ENCODE results near the gene UPK3B.
"Not testable (repeated sequence)": the region's sequence is repeated elsewhere in the genome, so short reads cannot be mapped to it uniquely, and the experiment has no call there.

Gene UPK3B

DNA sequence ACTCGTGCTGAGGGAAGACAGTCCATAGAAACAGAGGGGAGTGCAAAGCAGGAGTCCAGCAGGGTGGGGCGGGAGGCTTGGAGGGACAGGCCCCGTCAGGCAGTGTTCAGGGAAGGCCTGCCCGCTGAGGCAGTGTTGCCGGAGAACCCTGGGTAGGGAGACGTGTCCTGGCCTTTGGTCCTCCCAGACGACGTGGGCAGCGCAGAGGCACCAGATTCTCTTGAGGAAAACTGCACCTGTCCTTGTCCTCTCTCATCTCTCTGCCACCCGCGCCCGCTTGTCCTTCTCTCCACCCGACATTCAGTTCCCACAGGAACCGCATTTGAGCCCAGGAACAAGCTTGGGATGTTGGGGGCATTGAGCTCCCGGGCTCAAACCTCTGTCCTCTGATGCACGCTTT lies 14.6 kb upstream of the UPK3B start:
- DNase-seq: not testable (repeated sequence)

DNA sequence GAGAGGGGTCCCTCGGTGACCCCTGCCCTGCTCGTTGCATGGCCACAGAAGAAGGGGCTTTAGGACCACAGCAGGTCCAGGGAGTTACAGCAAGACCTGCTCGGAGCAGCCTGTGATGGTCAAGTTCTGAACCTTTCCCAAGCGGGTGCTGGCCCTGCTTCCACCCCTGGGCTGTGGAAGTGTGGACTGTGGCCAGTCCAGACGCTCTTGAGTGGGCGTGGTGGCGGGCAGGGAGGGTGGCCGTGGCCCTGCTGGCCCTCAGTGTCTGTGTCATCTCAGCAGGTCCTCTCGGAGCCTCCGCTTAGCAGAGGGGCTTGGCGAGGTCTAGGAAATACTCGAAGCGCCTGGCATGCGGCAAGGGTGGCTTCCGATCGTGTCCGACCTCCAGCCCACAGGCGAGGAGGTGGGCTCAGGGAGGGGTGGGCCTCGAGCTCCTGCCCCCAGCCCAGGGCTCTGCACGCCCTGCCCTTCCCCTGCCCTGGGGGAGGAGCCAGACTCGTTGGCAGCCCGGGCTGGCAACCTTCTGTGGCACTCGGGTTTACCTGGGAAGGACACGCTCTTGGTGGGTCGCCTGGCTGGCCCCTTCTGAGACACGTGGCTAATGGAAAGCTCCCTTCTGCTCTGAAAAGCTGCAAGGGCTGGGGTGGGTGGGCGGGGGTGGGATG lies 12.3 kb upstream of the UPK3B start:
- not testable (repeated sequence) for DNase-seq

DNA sequence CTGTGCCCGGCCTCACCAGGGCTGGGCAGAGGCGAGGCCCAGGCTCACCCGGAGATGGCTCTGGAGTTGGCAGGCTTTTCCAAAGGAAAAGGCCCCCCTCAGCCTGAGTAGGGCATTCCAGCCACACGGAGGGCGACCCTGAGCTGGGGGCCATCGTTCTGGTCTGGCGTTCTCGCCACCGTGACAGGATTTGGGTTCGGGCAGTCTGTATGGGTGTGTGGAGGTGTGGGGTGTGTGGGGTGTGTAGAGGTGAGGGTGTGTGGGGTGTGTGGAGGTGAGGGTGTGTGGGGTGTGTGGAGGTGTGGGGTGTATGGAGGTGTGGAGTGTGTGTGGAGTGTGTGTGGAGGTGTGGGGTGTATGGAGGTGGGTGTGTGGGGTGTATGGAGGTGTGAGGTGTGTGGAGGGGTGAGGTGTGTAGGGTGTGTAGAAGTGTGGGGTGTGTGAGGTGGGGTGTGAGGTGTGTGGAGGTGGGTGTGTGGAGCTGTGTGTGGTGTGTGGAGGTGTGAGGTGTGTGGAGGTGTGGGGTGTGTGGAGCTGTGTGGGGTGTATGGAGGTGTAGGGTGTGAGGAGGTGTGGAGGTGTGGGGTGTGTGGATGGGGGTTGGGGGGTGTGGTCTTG lies 11.7 kb upstream of the UPK3B start:
- DNase-seq: not testable (repeated sequence)

DNA sequence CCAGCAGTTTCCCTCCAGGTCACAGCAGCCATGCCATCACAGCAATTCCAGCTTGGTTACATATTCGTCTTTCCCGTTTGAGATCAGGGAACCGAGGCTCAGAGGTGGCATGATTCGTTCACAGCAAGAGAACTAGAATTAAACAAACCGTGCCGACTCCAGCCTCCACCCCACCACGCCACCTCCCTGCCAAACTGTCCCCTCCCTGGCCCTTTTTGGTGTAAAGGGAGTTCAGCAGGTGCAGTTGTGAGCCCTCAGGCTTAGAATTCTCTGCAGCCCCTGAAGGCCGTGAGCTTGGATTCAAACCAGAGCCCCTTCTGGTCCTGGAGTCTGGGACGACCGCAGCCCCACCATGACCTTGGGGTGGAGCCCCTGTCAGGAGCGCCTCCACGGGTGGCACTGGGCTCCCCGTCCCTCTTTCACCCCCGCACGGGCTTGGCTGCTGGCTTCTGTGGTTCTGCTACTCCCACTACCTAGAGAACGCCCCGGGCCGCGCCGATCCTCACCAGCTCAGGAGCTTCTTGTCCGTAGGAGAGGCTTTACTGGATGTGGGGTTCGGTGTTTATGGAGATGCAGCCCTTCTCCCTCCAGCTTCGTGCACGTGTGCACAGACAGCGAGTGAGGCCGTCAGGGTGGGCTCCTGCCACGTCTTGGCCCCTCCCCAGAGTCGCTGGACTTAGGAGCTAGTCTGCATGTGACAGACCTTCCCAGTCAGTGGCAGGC lies 11.0 kb upstream of the UPK3B start:
- DNase-seq: not testable (repeated sequence)

DNA sequence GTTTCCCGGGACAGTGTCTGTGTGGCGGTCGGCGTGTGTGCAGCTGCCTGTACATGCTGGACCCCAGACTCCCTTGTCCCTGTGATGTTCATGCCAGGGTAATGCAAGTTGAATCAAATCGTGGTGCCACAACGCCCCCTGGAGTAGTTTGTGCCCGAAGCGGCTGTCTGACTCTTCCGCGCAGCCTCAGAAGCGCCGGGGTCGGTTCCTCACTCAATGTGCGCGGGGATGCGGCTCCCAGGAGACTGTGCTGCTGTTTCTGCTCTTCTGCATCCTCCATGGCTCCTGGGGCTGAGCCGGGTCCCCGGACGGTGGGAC lies 10.5 kb upstream of the UPK3B start:
- DNase-seq: not testable (repeated sequence)

DNA sequence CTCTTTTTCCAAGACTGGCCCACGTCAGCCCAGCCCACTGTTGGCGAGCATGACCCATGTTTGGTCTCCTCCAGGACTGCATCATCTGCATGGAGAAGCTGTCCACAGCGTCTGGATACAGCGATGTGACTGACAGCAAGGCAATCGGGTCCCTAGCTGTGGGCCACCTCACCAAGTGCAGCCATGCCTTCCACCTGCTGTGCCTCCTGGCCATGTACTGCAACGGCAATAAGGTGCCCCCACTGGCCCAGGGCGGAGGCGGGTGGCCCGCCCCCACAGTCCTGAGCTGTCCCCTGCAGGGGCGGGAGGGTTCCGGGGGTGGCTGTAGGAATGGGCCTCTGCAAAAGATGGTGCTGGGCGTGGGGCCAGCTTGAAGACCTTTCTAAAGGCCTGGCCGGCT lies 8.1 kb upstream of the UPK3B start:
- DNase-seq: not testable (repeated sequence)

DNA sequence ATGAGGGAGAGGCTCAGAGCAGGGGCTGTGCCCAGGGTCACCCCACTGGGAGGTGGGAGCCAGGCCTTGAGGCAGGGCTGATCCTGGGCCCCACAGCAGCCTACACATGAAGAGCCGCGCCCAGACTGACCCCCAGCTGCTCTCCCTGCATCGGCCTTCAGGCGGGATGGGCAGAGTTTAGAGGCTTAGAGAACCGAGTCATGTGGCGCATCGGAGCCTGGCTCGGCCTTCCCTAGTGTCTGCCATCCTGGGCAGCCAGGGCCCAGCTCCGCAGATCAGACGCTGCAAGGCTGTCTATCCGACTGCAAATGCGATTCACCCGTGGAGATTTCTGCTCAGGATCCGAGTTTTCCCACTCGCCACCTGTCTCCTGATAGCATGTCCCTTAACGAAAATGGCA lies 7.5 kb upstream of the UPK3B start:
- not testable (repeated sequence) for DNase-seq

DNA sequence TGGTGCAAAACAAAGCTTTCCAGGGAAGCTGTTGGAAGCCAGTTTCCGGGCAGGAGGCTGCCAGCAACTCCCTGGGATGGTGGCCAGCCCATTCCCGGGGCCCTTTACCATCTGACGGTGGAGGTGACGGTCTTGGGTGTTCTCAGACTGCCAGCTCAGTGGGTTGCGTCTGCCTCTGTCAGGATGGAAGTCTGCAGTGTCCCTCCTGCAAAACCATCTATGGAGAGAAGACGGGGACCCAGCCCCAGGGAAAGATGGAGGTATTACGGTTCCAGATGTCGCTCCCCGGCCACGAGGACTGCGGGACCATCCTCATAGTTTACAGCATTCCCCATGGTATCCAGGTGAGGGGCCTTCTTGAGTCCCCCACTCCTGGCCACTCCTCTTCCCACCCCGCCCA lies 7.1 kb upstream of the UPK3B start:
- DNase-seq: not testable (repeated sequence)

DNA sequence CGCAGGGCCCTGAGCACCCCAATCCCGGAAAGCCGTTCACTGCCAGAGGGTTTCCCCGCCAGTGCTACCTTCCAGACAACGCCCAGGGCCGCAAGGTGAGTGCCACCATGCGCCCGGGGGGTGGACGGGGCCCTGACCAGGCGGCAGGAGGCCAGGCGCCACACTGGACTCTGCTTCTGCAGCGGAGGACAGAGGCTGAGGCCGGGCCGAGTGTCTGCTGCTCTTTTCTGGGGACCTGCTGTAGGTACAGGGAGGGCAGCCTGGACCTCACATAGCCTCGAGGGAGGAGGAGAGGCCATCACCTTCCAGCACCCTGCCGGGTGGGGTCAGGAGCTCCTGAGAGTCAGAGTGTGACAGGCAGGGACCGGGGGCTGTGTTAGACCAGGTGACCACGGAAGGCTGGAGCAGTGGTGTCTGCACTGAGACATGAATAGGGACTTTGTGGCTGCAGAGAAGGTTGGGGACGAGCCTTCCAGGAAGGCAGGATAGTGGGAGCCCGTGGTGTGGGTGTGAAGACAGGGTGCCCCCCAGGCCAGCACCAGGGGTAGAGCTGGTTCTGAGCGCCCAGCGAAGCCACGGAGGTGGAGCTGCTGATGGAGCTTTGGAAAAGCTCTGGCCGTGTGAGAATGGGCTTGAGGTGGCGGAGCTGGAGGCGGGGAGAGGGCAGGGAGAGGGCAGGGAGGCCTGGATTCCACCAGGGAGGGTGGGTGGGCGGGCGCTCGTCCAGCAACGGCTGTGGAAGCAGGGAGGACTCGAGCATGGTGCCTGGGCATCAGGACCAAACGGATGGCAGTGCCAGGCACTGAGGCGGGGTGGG lies 5.8 kb upstream of the UPK3B start:
- DNase-seq: not testable (repeated sequence)

DNA sequence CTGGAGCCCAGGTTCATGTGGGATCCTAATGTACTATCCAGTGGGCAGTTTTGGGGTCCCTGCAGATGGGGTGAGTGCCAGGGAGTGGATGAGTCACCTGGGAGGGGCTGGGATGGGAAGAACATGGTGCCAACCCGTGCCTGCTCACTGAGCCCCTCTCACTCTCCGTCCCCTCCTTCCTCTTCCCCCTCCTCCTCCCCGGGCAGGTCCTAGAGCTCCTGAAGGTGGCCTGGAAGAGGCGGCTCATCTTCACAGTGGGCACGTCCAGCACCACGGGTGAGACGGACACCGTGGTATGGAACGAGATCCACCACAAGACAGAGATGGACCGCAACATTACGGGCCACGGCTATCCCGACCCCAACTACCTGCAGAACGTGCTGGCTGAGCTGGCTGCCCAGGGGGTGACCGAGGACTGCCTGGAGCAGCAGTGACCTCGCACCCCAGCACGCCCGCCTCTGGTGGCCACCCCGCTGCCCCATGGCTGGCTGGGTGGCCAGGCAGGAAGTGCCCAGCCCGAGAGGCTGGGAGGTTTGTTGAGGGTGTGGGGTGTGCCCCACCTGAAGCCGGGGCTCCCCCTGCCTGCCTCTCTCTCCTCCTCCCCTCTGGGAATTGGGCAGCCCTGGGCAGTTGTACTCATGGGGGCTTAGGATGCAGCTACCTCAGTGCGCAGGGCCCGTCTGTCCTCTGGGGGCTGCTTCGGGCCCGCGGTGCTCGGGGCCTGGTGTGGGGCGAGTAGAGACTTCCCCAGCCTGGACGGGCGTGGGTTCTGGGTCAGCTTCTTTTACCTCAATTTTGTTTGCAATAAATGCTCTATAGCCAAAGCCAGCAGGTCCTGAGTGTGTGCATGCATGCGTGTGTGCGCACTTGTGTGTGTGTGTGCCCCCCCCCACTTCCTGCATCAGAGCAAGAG lies 4.9 kb upstream of the UPK3B start:
- DNase-seq: no peak

DNA sequence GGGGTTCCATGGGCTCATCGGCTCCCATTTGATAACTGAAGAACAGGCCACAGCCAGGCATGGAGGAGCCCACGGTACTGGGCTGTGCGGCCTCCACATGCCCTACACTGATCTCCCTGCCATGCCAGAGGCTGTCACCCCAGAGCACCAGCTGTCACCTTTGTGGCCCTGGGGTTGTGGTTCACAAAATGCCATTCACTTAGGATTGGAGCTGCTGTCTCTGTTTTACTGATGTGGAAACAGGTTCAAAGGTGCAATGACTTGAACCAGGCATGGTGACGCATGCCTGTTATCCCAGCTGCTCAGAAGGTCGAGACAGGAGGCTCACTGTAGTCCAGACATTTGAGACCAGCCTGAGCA lies 4.3 kb upstream of the UPK3B start:
- DNase-seq: no peak

DNA sequence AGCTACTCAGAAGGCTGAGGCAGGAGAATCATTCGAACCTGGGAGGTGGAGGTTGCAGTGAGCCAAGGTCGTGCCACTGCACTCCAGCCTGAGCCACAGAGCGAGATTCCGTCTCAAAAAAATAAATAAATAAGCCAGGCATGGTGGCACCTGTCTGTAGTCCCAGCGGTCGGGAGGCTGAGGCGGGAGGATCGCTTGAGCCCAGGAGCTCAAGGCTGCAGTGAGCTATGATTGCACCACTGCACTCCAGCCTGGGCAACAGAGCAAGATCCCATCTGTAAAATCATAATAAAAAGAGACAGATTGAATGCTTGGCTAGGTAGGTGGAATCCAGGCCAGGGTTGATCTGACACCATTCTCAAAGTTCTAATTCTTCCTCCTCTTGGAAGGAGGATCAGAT lies 3.7 kb upstream of the UPK3B start:
- DNase-seq: not testable (repeated sequence)

DNA sequence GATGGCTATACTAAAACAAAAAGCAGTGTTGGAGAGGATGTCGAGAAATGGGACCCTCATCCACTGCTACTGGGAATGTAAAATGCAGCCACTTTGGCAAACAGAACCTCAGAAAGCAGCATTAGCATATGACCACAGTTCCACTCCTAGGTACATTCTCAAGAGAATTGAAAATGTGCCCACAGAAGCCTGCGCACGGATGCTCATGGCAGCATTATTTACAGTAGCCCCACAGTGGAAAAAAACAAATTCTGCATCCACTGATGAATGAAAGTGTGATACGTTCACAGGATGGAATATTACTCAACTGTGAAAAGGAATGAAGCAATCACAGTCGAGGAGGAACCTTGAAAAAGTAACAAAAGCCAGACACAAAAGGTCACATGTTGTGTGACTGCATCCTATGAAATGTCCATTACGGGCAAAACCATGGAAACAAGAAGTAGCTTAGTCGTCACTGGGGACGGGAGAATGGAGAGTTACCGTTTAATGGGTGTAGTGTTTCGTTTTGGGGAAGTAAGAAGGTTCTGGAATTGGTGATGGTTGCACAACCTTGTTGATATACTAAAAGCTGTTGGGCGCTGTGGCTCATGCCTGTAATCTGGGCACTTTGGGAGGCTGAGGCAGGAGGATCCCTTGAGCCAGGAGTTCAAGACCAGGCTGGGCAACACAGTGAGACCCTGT lies 2.5 kb upstream of the UPK3B start:
- no peak for DNase-seq

DNA sequence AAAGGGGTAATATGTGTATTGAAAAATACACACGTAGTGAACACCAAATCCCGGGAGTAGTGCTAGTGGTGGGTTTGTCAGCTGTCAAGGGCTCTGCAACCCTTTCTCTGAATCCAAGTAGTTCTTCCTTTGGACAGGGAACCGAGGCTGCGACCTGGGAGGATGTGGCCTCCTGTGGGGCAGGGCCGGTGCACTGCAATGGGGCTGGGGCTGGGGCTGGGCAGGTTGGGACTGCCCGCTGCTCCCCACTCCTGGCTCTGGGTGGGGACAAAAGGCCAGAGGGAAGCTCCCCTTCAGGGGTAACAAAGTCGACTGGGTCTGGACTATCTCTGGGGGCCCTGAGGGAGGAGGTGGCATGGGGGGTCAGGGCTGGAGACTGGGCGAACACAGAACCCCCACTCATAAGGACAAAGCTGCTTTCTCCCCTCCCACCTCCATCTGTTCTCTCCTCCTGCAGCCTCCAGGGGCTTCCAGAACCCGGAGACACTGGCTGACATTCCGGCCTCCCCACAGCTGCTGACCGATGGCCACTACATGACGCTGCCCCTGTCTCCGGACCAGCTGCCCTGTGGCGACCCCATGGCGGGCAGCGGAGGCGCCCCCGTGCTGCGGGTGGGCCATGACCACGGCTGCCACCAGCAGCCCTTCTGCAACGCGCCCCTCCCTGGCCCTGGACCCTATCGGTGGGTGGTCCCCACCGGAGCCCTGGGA lies 1.0 kb downstream of the UPK3B start:
- not testable (repeated sequence) for DNase-seq

DNA sequence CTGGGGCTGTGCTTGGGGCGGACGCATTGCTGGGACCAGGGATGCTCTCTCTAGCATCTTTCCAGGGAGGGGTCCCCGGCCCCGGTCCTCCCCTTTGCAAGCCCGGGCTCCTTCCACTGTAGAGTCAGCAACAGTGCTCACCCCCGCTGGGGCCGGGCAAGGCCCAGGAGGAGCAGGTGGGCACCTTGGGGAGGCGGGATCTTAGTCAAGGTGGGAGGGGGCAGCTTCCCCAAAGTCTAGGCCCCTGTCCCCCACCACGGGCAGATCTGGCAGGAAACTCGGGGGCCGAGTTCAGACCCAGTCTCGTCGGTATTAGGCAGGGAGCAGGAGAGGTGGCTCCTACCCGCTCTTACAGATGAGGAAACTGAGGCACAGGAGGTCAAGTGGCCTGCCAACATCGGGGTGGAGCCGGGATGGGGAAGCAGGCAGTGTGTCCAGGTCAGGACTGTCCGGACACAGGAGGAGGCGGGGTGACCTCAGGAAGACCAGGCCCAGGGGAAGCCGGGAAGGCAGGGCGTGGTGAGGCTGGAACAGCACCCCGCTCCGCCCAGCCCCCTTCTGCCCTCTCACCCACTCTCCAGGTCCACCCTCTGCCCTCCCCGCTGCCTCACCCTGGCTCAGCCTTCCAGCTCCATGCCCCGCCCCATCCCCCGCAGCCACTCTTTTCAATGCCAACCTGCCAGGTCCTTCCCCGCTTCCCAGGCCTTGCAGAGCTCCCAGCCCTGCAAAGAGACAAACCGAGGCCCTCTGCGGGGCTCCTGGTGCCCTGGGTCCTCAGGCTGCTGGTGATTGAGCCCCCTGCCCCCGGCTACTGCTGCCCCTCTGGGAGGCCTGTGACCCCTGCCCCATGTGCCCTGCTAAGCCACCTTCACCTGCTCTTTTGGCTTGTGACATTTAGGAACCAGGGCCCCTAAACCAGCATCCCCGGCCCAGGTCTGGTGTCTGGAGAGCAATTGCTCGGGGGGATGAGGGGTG lies 1.8 kb downstream of the UPK3B start:
- DNase-seq: not testable (repeated sequence)

DNA sequence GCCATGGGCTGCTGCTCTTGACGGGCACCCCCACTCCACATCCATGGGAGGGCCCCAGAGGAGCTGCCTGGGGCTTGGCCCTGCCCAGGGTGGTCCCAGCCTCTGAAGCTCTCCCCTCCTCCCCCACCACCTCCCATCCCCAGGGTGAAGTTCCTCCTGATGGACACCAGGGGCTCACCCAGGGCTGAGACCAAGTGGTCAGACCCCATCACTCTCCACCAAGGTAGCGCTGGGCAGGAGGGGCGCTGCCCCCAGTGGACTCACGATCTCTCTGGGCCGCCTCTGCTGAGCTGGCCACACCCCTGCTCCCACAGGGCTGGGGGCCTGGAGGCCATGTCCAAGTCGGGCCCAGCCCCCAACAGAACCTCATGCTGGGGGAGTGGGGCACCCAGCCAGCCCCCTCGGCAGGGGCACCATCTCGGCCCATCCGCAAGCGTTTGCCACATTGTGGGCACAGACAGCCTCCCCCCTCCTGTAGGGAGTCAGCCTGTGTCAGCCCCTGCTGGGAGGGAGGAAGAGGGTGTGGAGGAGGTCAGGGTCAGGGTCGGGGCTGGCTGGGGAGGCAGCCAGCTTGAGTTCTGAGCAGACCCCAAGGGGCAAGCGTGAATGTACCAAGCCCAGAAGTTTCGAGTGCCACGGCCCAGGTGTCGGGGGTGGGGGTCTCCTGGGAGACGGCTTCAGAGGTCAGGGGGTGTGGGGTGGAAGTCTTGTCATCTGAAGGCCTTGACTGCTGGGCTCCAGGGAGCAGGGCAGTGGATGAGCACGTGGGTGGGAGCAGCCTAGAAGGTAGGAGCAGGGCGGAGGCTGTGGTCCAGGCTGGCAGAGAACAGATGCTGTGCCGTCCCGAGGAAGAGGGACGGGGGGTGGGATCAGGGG lies 2.8 kb downstream of the UPK3B start:
- no peak for DNase-seq

DNA sequence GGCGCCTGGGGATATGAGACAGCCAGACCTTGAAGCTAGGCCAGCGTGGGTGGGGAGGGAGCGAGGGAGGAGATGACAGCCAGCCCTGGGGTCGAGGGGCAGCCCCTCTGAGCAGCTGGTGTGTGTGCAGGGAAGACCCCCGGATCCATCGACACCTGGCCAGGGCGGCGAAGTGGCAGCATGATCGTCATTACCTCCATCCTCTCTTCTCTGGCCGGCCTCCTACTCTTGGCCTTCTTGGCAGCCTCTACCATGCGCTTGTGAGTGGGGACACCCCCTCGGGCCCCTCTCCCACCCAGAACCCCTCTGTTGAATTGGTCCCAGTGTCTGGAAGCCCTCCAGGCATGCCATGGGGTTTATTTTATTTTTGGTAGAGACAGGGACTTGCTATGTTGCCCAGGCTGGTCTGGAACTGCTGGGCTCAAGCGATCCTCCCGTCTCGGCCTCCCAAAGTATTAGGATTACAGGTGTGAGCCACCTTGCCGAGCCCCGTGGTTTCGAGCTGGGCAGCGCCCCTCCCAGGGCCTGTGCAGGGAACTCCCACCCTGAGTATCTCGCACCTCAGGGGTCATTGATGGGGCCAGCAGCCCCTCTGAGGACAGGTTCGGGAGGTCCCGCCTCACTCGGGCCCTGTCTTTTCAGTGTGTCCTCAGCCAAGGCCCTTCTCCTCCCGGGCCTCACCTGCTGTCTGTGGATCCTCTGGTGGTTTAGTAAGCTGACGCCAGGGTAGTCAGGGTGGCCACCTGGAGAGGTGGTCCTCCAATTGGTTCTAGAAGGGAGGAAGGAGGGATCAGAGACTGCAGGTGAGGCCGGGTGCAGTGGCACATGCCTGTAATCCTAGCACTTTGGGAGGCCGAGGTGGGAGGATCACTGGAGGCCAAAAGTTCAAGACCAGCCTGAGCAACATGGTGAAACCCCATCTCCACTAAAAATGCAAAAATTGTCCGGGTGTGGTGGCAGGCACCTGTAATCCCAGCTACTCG lies 3.8 kb downstream of the UPK3B start:
- DNase-seq: no peak
